Neuronal stem cell (in vitro differentiated cells): ENCODE measurements around the gene CACNG4.

Experiments
- DNase-seq: peaks from one replicate; pipeline ENCODE4 v3.0.0-alpha.2; 2013; ENCODE audit warnings: low spot score
- H2AFZ ChIP-seq: one replicate; pipeline ENCODE4 v1.6.1; 2013; ENCODE audit warnings: mild to moderate bottlenecking, low read length, inconsistent platforms
- H2AK5ac ChIP-seq: 2 replicates; pipeline ENCODE4 v1.6.1; 2013; ENCODE audit warnings: low read depth, mild to moderate bottlenecking, inconsistent platforms, low read length, moderate library complexity, mixed read lengths
- H2BK120ac ChIP-seq: 2 replicates; pipeline ENCODE4 v1.6.1; 2013; ENCODE audit warnings: low read depth, mild to moderate bottlenecking, inconsistent platforms, low read length, moderate library complexity, mixed read lengths
- H2BK12ac ChIP-seq: one replicate; pipeline ENCODE4 v1.6.1; 2013; ENCODE audit warnings: low read length, inconsistent platforms
- H2BK15ac ChIP-seq: 2 replicates; pipeline ENCODE4 v1.6.1; 2013; ENCODE audit warnings: mild to moderate bottlenecking, low read length, inconsistent platforms, mixed read lengths
- H2BK5ac ChIP-seq: one replicate; pipeline ENCODE4 v1.6.1; 2013; ENCODE audit warnings: inconsistent platforms, mild to moderate bottlenecking, low read length, moderate library complexity
- H3K14ac ChIP-seq: one replicate; pipeline ENCODE4 v1.6.1; 2013; ENCODE audit warnings: low read length, inconsistent platforms
- H3K18ac ChIP-seq: 2 replicates; pipeline ENCODE4 v1.6.1; 2013; ENCODE audit warnings: low read length, inconsistent platforms
- H3K23ac ChIP-seq: 2 replicates; pipeline ENCODE4 v1.6.1; 2013; ENCODE audit warnings: low read depth, mild to moderate bottlenecking, mixed read lengths, low read length, inconsistent platforms; ENCODE audit not compliant: poor library complexity
- H3K27ac ChIP-seq: replicated peaks from 3 replicates; pipeline ENCODE4 v1.5.1; 2013; ENCODE audit warnings: low read length, inconsistent platforms
- H3K27me3 ChIP-seq, 3 experiments: 2 replicates each; pipeline ENCODE4 v1.6.1; 2013; ENCODE audit warnings: low read length in 3 of 3, mild to moderate bottlenecking in 2 of 3, inconsistent platforms in 1 of 3, low read depth in 1 of 3, mixed read lengths in 1 of 3, moderate library complexity in 1 of 3; ENCODE audit not compliant: control insufficient read depth in 3 of 3, insufficient read depth in 3 of 3
- H3K36me3 ChIP-seq, 2 donors: replicated peaks in 1 of 2; 2 replicates each; pipeline ENCODE4 v1.6.1; 2013; ENCODE audit warnings: low read length in 2 of 2; ENCODE audit not compliant: control insufficient read depth in 2 of 2, insufficient read depth in 2 of 2
- H3K4ac ChIP-seq: 2 replicates; pipeline ENCODE4 v1.6.1; 2013; ENCODE audit warnings: inconsistent platforms, mild to moderate bottlenecking, low read length, moderate library complexity
- H3K4me1 ChIP-seq, 2 donors: 1 replicate in 1 of 2; 2 replicates in 1 of 2; pipeline ENCODE4 v1.6.1; 2013; ENCODE audit warnings: low read length in 2 of 2, low read depth in 1 of 2; ENCODE audit not compliant: control insufficient read depth in 2 of 2, insufficient read depth in 1 of 2
- H3K4me2 ChIP-seq: one replicate; pipeline ENCODE4 v1.6.1; 2013; ENCODE audit warnings: mild to moderate bottlenecking, low read length, inconsistent platforms; ENCODE audit not compliant: insufficient read depth, poor library complexity, severe bottlenecking
- H3K4me3 ChIP-seq, 2 donors: 2 replicates each; pipeline ENCODE4 v1.5.1; 2013; ENCODE audit warnings: low read length in 2 of 2, mild to moderate bottlenecking in 2 of 2, inconsistent platforms in 1 of 2, moderate library complexity in 1 of 2
- H3K79me1 ChIP-seq: one replicate; pipeline ENCODE4 v1.6.1; 2013; ENCODE audit warnings: low read depth, mild to moderate bottlenecking, inconsistent platforms, low read length, moderate library complexity
- H3K9ac ChIP-seq: one replicate; pipeline ENCODE4 v1.6.1; 2013; ENCODE audit warnings: mild to moderate bottlenecking, low read depth, low read length, inconsistent platforms; ENCODE audit not compliant: poor library complexity
- H3K9me3 ChIP-seq, 2 donors: replicated peaks in 1 of 2; 2 replicates each; pipeline versions ENCODE3 to v1.6.1; 2013; ENCODE audit warnings: low read length in 2 of 2, mild to moderate bottlenecking in 2 of 2, inconsistent platforms in 1 of 2, low read depth in 1 of 2, mixed read lengths in 1 of 2, moderate library complexity in 1 of 2; ENCODE audit not compliant: control insufficient read depth in 2 of 2, insufficient read depth in 1 of 2
- H4K8ac ChIP-seq: one replicate; pipeline ENCODE4 v1.6.1; 2013; ENCODE audit warnings: low read depth, mild to moderate bottlenecking, inconsistent platforms, low read length, moderate library complexity
- H4K91ac ChIP-seq: one replicate; pipeline ENCODE4 v1.6.1; 2013; ENCODE audit warnings: low read length, low read depth, mild to moderate bottlenecking, inconsistent platforms; ENCODE audit not compliant: poor library complexity
- WGBS, 2 donors: extraction: QIAGEN DNeasy Blood & Tissue Kit; methylation state at CpG; one replicate each; pipeline ENCODE4 v1.1.7; 2013; ENCODE audit warnings: missing lambda C conversion rate in 2 of 2, mixed read lengths in 1 of 2; ENCODE audit not compliant: insufficient read length in 2 of 2, insufficient replicate concordance in 1 of 2; ENCODE audit errors: extremely low coverage in 2 of 2; 5-methylcytosine and 5-hydroxymethylcytosine counted together

Gene CACNG4

DNA sequence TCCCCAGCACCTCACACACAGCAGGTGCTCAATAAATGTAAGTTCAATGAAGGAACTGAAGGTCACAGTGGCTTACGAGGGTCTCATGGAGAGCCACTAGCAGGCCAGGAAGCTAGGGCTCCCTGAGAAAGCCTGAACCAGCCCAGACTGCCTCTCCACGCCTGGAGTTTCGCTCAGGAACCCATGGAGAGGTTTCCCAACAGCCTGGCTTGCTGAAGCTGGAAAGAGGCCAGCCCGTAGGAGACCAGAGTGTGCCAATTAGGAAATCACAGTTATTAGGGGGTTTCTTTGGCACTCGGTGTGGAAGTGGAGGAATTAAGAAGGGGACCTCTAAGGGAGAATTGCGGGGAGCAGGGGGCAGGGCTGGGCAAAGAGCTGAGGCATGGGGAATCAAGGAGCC lies 43.6 kb downstream of the CACNG4 start:
- no peak overlapping the region for H4K8ac ChIP-seq
- H3K9ac ChIP-seq: no peak overlapping the region
- no peak overlapping the region for H3K4me3 ChIP-seq
- H2BK15ac ChIP-seq: no peak overlapping the region
- no peak overlapping the region for H2AK5ac ChIP-seq
- H4K91ac ChIP-seq: no peak overlapping the region
- no peak for DNase-seq
- no peaks in the 10 kb centered on the region for H3K79me1 ChIP-seq
- no CpG with 5 or more reads among the region's 6 CpGs for WGBS, 2 donors
- no peak overlapping the region for H2AFZ ChIP-seq
- H3K4ac ChIP-seq: no peak overlapping the region
- no peak overlapping the region for H3K18ac ChIP-seq
- no peak overlapping the region for H2BK12ac ChIP-seq
- peaks cover 0 to 1% of the 10 kb centered on the region in 2 donors for H3K4me1 ChIP-seq
- peaks cover 0 to 7% of the 10 kb centered on the region in 2 donors for H3K36me3 ChIP-seq
- H3K14ac ChIP-seq: no peak overlapping the region
- peaks cover 0 to 3% (median 0%) of the 10 kb centered on the region in 3 experiments for H3K27me3 ChIP-seq
- no peak overlapping the region for H2BK120ac ChIP-seq
- H3K9me3 ChIP-seq: peaks cover 2 to 3% of the 10 kb centered on the region in 2 donors
- H3K4me2 ChIP-seq: no peak overlapping the region
- no peak overlapping the region for H3K23ac ChIP-seq
- H3K27ac ChIP-seq: no peak overlapping the region
- H2BK5ac ChIP-seq: no peak overlapping the region

DNA sequence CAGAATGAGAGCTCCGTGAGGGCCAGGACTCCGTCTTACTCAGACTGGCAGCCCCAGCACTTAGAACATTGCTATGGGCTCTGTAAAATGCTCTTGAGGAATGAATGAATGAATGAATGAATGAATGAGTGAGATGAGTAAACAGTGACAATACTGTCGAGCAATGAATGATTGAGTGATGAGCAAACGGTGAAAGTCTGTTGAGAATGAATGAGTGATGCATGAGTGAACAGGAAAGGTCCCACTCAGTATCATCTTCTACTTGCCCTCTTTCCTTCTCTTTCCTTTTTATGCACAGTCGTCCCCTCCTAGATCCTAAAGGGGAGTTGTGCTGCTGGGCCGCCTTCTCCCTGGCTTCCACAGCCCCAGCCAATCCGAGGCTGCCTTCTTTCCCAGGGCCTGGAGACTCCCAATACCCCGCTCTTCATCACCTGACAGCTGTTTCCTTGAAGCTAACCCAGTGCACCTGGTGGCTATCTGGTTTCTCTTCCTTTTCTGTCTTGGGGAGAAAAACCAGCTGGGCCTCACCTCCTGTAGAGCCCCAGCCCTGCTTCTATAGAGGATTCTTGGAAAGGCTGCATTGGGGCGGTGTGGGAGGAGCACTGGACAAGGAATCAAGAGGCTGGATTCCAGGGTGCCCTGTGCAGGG lies 47.1 kb downstream of the CACNG4 start:
- Histone ChIP-seq H3K9ac (peak overlapping the region; percentile 30), H2AK5ac (no peak overlapping the region), H2BK5ac (no peak overlapping the region), H4K8ac (no peak overlapping the region), H3K4me2 (no peak overlapping the region), H3K79me1 (no peaks in the 10 kb centered on the region), H3K4me3 (no peak overlapping the region), H4K91ac (no peak overlapping the region), H2BK12ac (no peak overlapping the region), H3K9me3 (peaks cover 0 to 2% of the 10 kb centered on the region in 2 donors), H3K14ac (no peak overlapping the region), H3K27ac (no peak overlapping the region), H3K4me1 (peaks cover 0 to 6% of the 10 kb centered on the region in 2 donors), H2BK120ac (no peak overlapping the region), H3K23ac (no peak overlapping the region), H3K4ac (no peak overlapping the region), H3K27me3 (peaks cover 0 to 3% (median 0%) of the 10 kb centered on the region in 3 experiments), H2AFZ (no peak overlapping the region), H2BK15ac (no peak overlapping the region), H3K18ac (no peak overlapping the region), H3K36me3 (peaks cover 0 to 7% of the 10 kb centered on the region in 2 donors)
- no peak for DNase-seq
- no CpG with 5 or more reads among the region's 9 CpGs for whole genome bisulfite sequencing, 2 donors

DNA sequence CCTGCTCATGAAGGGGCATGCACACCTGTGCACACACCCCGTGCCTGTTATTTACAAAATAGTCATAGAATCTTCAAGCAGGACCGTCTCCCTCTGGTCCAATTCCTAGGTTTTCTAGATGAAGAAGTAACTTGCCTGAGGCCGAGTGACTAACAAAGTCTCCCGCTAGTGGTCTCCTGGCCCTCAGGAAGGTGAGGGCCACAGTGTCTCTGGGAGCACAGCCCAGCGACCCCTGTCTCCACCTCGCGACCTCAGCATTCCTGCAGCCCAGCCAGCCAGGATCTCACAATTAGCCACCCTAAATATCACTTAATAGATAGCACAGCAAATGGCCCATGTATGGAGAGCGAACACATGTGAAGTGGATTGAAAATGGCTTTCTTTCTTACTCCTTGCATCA lies 49.4 kb downstream of the CACNG4 start:
- Histone ChIP-seq H3K9ac (no peak overlapping the region), H4K8ac (no peak overlapping the region), H3K27me3 (no peaks in the 10 kb centered on the region), H2AFZ (no peak overlapping the region), H3K18ac (no peak overlapping the region), H2BK12ac (no peak overlapping the region), H4K91ac (no peak overlapping the region), H3K36me3 (peaks cover 0 to 6% of the 10 kb centered on the region in 2 donors), H3K4ac (no peak overlapping the region), H3K79me1 (no peaks in the 10 kb centered on the region), H3K14ac (no peak overlapping the region), H3K27ac (no peak overlapping the region), H3K4me2 (no peak overlapping the region), H3K23ac (no peak overlapping the region), H3K9me3 (peaks cover 0 to 2% of the 10 kb centered on the region in 2 donors), H2BK5ac (peak overlapping the region; percentile 25), H3K4me3 (no peak overlapping the region), H2AK5ac (no peak overlapping the region), H3K4me1 (peaks cover 4 to 15% of the 10 kb centered on the region in 2 donors), H2BK15ac (no peak overlapping the region), H2BK120ac (no peak overlapping the region)
- no peak for DNase-seq
- WGBS, 2 donors: no CpG with 5 or more reads among the region's 8 CpGs

DNA sequence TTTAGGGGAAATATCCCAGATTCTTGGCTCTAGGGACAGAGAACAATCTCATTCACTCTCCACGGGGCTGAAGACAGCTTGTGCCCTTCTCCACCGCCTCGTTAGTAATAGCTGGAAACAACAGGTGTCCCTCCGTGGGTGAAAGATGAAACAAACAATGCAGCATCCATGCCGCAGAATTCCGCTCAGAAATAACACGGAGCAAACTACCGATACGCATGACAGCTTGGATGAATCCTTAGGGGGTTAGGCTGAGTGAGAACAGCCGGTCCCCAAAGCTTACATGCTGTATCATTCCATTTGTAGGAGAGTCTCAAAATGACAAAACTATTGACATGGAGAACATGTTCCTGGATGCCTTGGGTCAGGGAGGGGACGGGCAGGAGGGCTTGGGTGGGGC lies 50.5 kb downstream of the CACNG4 start:
- H3K79me1 ChIP-seq: no peaks in the 10 kb centered on the region
- H3K36me3 ChIP-seq: peaks cover 0 to 7% of the 10 kb centered on the region in 2 donors
- peaks cover 4 to 15% of the 10 kb centered on the region in 2 donors for H3K4me1 ChIP-seq
- no peak overlapping the region for H4K91ac ChIP-seq
- H2BK120ac ChIP-seq: no peak overlapping the region
- no peak overlapping the region for H3K4me2 ChIP-seq
- H2BK12ac ChIP-seq: no peak overlapping the region
- H3K18ac ChIP-seq: no peak overlapping the region
- H3K4ac ChIP-seq: no peak overlapping the region
- no peak overlapping the region for H3K23ac ChIP-seq
- no peak overlapping the region for H2AK5ac ChIP-seq
- no CpG with 5 or more reads among the region's 11 CpGs for WGBS, 2 donors
- H2BK15ac ChIP-seq: no peak overlapping the region
- H3K14ac ChIP-seq: no peak overlapping the region
- H3K27me3 ChIP-seq: no peaks in the 10 kb centered on the region
- no peak overlapping the region for H2BK5ac ChIP-seq
- no peaks in the 10 kb centered on the region for H3K9me3 ChIP-seq
- no peak overlapping the region for H4K8ac ChIP-seq
- no peak overlapping the region for H2AFZ ChIP-seq
- no peak overlapping the region for H3K9ac ChIP-seq
- H3K27ac ChIP-seq: no peak overlapping the region
- no peak for DNase-seq
- no peak overlapping the region for H3K4me3 ChIP-seq
